Body of pancreas (tissue), 4 donors: Measurements from ENCODE around the gene CNOT10.

Experiments
- POLR2A ChIP-seq, 3 donors: fragments of 450-650 bp; IDR thresholded peaks; one replicate each; pipeline ENCODE4 v1.6.1; 2016; ENCODE audit warnings: antibody characterized with exemption in 3 of 3, mild to moderate bottlenecking in 2 of 3
- TF ChIP-seq, protein P1 (sequence below), 7 experiments: fragments of 450-650 bp in 4 of 7; fragments of 200-600 bp in 3 of 7; sonication (generic) in 3 of 7; IDR thresholded peaks; one replicate each; pipeline ENCODE4 v1.5.1; 2016 to 2019; ENCODE audit warnings: antibody characterized with exemption in 7 of 7

GRCh38 chr3:32643354-32643753 is 41.6 kb upstream of the CNOT10 start:
- TF ChIP-seq POLR2A (IDR thresholded peaks at IDR 0.05) = no peak
- TF ChIP-seq, protein P1, sequence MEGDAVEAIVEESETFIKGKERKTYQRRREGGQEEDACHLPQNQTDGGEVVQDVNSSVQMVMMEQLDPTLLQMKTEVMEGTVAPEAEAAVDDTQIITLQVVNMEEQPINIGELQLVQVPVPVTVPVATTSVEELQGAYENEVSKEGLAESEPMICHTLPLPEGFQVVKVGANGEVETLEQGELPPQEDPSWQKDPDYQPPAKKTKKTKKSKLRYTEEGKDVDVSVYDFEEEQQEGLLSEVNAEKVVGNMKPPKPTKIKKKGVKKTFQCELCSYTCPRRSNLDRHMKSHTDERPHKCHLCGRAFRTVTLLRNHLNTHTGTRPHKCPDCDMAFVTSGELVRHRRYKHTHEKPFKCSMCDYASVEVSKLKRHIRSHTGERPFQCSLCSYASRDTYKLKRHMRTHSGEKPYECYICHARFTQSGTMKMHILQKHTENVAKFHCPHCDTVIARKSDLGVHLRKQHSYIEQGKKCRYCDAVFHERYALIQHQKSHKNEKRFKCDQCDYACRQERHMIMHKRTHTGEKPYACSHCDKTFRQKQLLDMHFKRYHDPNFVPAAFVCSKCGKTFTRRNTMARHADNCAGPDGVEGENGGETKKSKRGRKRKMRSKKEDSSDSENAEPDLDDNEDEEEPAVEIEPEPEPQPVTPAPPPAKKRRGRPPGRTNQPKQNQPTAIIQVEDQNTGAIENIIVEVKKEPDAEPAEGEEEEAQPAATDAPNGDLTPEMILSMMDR (IDR thresholded peaks at IDR 0.05) = no peak
